NCI-H2081 (cell line): Measurements from ENCODE around the gene ABCC9.

Experiments used
- DNase-seq, 2 experiments: peaks; one replicate each; lab custom pipeline; 2025; lab: John Stamatoyannopoulos, UW

Gene ABCC9

DNA sequence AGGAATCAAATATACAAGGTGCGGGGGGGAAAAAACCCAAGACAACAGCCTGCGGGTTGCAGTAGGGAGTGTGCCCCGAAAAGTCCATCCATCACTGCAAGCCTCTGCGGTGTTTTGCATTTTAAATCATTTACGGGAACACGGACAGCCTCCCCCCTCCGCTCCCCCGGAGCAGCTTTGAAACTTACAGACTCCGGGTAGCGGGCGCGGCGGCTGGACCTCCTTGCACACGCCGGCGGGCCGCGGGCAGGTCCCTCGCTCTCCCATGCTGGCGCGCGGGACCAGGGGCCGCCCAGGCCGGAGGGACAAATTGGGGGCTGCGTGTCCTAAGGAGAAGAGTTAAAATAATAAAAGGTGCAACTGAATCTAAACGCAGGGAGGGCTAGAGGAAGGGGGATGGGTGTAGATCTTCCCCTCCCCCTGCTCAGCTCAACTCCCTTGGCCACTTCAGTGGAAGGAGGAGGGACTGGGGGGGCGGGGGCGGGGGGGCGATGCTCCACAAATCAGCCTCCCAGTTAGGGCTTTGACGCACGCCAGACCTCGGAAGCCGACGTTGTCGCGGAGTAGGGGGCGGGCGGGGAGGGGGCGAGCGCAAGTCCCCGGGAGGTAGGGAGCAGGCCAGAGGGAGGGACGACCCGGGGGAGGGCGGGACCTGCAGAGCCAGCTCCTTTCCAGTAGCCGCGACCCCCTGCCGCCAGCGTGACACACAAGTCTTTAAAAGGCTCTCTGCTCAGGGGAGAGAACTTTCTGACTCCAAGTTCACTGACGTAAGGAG lies 166.7 kb downstream of the ABCC9 start, which contains the start of gene KCNJ8:
TSS of gene KCNJ8 (minus strand) at position 349 of the 775 bp plus-strand sequence. CDS start 1,090 bp downstream, outside the sequence.
- peak; percentile 52 to 59 for DNase-seq

DNA sequence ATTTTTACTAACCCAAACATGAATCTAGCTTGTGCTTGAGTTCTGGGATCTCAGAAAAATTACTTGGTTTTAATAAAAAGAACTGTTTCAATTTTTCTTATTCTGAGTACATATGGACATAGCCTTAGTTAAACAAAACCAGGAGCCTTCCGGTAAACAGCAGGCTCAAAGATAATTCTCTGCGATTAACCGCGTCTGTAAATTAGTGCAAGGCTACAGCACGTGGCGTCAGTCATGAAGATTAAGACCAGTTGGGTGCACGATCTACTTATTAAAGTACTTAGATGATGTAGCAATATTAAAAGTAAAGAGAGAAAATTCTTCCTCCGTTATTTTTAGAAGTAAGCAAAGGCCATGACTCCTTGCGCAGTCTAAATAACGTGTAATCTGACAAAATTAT lies 167.4 kb downstream of the ABCC9 start:
- DNase-seq = peak in 1 of 2 experiments; percentile 25

DNA sequence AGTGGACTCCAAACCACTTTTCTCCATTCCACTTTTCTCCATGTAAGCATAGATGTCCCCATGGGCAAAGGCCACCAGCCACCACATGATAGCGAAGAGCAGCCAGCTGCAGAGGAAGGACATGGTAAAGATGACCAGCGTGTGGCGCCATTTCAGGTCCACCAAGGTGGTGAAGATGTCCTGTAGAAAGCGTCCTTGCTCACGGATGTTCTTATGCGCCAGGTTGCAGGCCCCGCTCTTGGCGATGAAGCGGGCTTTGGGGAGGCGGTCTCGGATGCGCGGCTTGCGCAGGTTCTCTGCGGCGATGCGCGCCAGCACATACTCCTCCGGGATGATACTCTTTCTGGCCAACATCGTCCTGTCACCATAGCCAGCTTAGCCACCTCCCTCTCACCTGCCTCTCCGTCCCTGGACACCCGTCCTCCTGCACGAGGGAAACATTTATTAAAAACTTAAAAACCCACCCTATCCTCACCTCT lies 167.9 kb downstream of the ABCC9 start:
- DNase-seq = peak; percentile 16 to 17

DNA sequence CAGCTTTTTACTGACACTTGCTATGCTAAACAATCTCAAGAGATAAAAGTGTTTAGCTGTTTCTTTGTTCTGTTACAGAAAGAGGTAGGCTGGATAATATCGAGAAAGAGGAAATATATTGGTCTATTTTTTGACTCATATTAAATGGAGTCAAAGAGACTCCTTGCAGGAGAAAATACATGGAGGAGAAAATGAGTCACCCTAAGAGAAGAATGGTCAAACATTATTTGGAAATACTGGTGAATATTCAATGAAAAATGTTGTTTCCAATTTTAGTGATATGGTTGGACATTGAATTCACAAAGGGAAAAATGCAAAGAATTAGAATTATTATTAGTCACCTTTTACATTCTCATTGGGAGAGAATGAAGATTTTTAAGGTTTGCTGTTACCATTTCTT lies 169.9 kb downstream of the ABCC9 start:
- DNase-seq = no peak

DNA sequence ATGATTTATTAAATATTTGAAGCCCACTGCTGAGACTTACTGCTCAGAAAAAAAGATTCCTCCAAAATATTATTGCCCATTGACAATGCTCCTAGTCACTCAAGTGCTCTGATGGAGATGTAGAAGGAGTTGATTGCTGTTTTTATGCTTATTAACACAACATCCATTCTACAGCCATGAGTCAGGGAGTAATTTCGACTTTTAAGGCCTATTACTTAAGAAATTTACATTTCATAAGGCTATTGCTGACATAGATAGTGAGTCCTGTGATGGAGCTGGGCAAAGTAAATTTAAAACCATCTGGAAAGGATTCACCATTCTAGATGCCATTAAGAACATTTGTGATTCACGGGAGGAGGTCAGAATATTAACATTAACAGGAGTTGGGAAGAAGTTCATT lies 171.9 kb downstream of the ABCC9 start:
- DNase-seq = no peak

DNA sequence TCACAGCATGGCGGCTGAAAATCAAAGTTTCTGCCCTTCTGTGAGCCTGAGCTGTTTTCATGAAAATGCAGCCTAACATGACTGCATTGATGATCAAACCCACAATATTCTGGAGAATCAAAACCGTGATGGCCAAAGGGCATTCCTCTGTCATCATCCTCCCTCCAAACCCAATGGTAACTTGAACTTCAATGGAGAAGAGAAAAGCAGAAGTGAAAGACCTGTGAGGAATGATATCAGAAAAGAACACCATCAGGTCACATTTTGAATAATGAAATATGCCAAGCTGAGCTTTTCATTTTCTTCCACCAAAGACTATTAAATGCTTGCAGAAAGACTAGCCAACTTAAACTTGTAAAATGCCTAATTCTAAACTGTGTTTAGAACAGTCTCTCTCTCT lies 174.8 kb downstream of the ABCC9 start:
- DNase-seq = no peak

DNA sequence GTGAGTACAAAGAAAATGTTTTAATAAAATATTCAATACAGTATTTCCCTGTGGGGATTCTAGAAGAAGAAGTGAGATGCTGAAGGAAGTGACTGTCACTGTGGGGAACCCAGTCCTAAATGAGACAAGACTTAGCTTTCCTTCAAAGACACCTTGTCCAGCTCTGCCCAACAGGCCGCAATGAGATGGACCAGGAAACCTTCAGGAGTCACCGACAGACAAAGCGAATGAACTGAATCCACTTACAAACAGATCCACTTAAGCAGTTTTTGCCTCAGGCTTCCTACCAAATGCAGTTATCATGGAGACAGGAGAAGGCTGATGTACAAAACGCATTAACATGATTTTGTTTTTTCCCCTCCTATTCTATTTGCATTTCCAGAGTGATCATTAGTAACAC lies 176.3 kb downstream of the ABCC9 start:
- DNase-seq = no peak

DNA sequence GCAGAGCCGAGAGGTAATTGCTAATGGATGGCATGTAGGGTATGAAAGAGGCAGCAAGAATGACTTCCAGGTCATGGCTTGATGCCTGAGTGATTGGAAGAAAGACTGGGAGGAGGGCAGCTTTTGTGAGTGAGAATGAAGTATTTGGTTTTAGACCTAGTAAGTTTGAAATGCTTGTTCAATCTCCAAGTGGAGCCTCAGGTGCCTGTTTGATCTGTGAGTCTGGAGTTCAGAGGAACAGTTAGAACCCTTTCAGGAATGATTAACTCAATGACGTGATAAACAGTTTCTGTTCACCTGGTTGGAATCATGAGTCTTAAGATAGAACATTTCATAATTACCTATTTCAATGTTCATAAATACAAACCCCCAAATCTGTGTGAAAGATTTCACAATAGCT lies 177.2 kb downstream of the ABCC9 start:
- DNase-seq = no peak

DNA sequence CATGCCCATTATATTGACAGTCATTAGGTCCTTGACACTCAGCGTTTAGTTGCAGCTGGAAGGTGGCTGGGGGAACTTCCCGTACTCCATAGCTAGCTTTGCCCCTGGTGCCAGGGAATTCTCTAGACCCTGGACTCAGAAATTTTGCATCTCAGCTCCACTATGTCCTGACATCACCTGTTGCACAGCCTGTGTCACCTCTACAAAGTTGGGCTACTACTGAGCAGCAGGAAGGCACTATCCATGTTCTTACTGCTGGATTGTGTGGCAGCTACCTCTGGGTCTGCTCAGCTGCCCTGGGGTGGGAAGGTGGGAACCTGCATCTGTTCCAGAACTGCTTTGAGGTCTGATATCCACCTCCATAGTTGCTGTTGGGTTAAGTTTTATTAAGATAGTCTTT lies 177.7 kb downstream of the ABCC9 start:
- DNase-seq = no peak

DNA sequence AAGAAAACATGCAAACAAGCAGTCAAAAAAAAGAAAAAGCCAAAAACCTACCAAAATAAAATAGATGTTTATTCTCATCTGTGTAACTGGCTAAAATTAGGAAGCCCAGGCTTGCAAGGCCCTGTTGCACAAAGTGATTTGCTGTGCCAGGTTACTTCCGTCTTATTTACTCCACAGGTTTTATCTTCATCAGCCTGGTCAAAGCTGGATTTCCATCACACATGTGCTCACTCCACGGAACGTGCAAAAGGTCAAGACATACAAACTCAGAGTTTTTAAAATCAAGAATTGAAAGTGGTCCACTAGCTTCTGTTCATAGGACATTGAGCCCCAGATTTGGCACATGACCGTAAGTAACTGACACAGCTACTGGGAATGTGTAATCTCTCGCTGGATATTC lies 181.5 kb downstream of the ABCC9 start:
- DNase-seq = no peak

DNA sequence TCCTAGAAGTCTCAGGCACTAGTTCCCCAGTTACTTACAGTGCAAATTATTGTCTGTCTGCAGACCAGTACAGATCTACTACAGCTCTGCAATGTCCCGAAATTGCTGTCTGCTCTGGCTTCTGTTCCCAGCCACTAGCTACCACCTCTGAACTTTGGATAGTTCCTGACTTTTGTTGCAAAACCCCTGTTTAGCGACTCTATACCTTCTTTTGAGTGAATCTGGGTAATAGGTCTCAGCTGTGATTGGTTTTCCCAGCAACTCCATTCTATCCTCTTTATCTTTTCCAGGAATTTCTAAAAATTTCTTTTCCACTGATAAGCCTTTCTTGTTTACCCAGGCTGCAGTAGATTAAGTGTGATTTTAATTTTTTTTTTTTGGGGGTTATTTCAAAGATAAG lies 183.5 kb downstream of the ABCC9 start:
- no peak for DNase-seq

DNA sequence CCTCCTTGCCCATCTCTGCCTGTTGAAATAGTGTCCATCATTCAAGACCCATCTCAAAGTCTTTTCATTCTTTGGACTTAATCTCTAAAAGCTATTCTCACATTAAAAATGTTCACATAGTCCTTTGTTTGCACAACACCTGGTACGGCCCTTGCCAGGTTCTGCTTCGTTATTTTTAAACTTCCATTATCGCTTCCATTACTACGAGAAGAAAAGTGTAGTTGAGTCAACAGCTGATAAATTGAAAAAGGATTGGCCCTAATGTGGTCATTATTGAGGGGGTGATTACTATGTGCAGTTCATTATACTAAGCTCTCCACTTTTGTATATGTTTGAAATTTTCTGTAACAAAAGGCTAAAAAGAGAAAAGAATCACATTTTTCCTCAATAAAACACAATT lies 184.5 kb downstream of the ABCC9 start:
- DNase-seq = no peak

DNA sequence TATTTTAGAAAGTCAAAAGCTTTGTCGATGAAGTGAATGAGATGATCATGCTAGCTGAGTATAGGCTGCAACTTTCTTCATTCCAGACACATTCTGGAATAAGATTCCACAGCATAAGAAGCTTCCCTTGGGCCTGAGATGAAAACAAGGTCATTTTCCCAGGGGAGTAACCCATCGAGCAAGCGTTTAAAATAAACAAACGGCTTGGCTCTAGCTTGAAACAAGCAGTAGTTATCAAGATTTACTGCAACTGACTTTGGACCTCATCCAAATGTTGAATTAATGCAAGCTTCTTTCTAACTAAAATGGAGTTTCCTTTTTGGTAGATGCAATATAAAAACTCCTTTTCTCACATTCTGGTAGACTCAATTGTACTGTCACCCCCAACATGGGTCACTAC lies 189.7 kb downstream of the ABCC9 start:
- peak in 1 of 2 experiments; percentile 33 for DNase-seq
